ENCODE data around the gene MCEE.
A peak's percentile ranks its signal among the peaks of the same experiment; 100 is the strongest.

MCEE gene

GRCh38 chr2:71082402-71083252, 47.4 kb downstream of the MCEE start:
- DNase-seq (ENCODE audit: low read depth), result no peak

GRCh38 chr2:71078624-71079023, 51.4 kb downstream of the MCEE start:
- no peak for DNase-seq (ENCODE audit: low read depth)

- no peak for DNase-seq (ENCODE audit: low read depth)
These were observed 55.1 kb downstream of the MCEE start for GRCh38 chr2:71074893-71075395.

- DNase-seq (ENCODE audit: low read depth), result no peak
These were observed 56.6 kb downstream of the MCEE start for GRCh38 chr2:71073475-71073874.

- DNase-seq (ENCODE audit: low read depth), result no peak
These were observed 57.5 kb downstream of the MCEE start for GRCh38 chr2:71072492-71072891.

GRCh38 chr2:71071681-71072398, 58.2 kb downstream of the MCEE start:
- peak; percentile 31 for DNase-seq (ENCODE audit: low read depth)

GRCh38 chr2:71070294-71071093, 59.5 kb downstream of the MCEE start:
- DNase-seq (ENCODE audit: low read depth), result no peak

- no peak for DNase-seq (ENCODE audit: low read depth)
These were observed 60.7 kb downstream of the MCEE start for GRCh38 chr2:71069376-71069775.

- DNase-seq (ENCODE audit: low read depth), result peak; percentile 92
These were observed 61.6 kb downstream of the MCEE start, which contains the start of gene NAGK for GRCh38 chr2:71068218-71069035. TSS of gene NAGK (plus strand) at chr2:71068648. CDS start at chr2:71068684, 36 bp downstream.

- no peak for DNase-seq (ENCODE audit: low read depth)
These were observed 62.3 kb downstream of the MCEE start for GRCh38 chr2:71067567-71068217.

- no peak for DNase-seq (ENCODE audit: low read depth)
These were observed 63.2 kb downstream of the MCEE start for GRCh38 chr2:71066856-71067255.

GRCh38 chr2:71064754-71065621, 65.0 kb downstream of the MCEE start:
- DNase-seq (ENCODE audit: low read depth), result no peak

GRCh38 chr2:71064110-71064611, 65.9 kb downstream of the MCEE start:
- DNase-seq (ENCODE audit: low read depth), result no peak

GRCh38 chr2:71063216-71063615, 66.8 kb downstream of the MCEE start:
- no peak for DNase-seq (ENCODE audit: low read depth)

GRCh38 chr2:71060871-71061270, 69.2 kb downstream of the MCEE start:
- no peak for DNase-seq (ENCODE audit: low read depth)

- DNase-seq (ENCODE audit: low read depth), result no peak
These were observed 69.8 kb downstream of the MCEE start for GRCh38 chr2:71060211-71060610.

All from stimulated activated CD8-positive, alpha-beta memory T cell treated with anti-CD3 and anti-CD28 coated beads, Interleukin-12 subunit alpha, Interleukin-12 subunit beta, amount 100 ng/mL, for 1 hour (primary cell).